ENCODE results near the gene CAPN5.

DNA sequence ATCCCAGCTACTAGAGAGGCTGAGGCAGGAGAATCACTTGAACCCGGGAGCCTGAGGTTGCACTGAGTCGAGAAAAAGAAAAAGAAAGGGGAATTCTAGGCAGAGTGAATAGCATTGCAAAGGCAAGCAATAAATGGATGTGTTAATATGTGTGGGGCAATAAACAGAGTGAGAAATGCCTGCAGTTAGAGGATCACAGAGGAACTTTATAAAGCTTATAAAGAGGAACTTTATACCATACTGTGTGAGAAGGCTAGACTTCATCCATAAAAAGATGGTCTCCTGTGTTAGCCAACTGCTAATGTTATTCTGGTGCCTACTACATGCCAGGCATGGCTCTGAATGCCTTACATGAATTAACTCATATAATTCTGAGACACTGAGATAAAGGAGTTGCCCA, 31.7 kb upstream of the CAPN5 start:
- no peak for TF ChIP-seq EP300 (IDR thresholded peaks at IDR 0.05)
- TF ChIP-seq, protein P1, sequence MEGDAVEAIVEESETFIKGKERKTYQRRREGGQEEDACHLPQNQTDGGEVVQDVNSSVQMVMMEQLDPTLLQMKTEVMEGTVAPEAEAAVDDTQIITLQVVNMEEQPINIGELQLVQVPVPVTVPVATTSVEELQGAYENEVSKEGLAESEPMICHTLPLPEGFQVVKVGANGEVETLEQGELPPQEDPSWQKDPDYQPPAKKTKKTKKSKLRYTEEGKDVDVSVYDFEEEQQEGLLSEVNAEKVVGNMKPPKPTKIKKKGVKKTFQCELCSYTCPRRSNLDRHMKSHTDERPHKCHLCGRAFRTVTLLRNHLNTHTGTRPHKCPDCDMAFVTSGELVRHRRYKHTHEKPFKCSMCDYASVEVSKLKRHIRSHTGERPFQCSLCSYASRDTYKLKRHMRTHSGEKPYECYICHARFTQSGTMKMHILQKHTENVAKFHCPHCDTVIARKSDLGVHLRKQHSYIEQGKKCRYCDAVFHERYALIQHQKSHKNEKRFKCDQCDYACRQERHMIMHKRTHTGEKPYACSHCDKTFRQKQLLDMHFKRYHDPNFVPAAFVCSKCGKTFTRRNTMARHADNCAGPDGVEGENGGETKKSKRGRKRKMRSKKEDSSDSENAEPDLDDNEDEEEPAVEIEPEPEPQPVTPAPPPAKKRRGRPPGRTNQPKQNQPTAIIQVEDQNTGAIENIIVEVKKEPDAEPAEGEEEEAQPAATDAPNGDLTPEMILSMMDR (IDR thresholded peaks at IDR 0.05), result no peak
- no peak for TF ChIP-seq POLR2AphosphoS5 (IDR thresholded peaks at IDR 0.05)
- no peak for TF ChIP-seq POLR2A (IDR thresholded peaks at IDR 0.05; ENCODE audit: low read depth)
